GM15510 (cell line): ENCODE measurements around the gene OR6B1.

Source experiments
- POLR2A ChIP-seq: IDR thresholded peaks from 3 replicates; pipeline ENCODE4 v1.6.1; 2011; ENCODE audit warnings: borderline replicate concordance; ENCODE audit not compliant: insufficient read length; ENCODE audit errors: extremely low read depth

OR6B1 gene

DNA sequence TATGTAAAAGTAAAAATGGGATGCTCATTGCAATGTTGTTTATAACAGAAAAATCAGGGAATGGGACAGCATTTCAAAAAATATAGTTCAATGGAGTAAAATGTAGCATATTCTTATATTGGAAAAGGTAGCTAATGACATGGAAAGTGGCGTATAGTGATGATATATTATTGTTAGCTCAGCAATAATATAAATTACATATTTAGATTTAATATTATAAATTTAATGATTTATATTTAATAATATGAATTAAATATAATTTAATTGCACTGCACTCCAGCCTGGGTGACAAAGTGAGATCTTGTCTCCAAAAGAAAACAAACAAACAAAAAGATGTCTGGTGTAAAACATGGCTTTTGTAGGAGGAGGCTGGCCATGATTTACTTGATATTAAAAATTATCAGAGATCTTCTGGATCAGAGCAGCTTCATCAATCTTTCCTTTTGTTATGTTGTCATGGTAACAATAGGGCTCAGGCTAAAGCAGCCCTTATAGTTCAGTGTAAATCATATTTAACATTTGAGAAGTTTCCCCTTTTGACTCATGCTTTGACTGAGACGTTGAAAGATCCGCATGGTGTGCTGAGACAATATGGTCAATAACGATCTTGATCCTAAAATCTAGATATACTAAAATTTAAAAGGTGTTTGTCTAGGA, 23.2 kb downstream of the OR6B1 start:
- no peak for TF ChIP-seq POLR2A

DNA sequence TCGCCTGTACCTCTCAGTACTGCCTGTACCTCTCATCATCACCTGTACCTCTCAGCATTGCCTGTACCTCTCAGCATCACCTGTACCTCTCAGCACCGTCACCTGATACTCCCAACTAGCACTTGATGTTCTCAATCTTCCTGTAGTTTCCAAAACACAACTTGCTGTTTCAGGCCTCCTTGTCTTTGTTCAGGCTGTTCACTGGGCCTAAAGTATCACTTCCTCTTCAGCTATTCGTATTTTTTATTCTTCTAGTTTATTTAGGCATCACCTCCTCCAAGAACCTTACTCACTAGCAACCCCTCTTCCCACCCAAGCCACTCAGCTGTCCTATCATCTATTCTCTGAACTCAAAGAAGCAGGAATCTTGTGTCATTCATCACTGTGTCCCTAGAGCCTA, 24.1 kb downstream of the OR6B1 start:
- no peak for TF ChIP-seq POLR2A

DNA sequence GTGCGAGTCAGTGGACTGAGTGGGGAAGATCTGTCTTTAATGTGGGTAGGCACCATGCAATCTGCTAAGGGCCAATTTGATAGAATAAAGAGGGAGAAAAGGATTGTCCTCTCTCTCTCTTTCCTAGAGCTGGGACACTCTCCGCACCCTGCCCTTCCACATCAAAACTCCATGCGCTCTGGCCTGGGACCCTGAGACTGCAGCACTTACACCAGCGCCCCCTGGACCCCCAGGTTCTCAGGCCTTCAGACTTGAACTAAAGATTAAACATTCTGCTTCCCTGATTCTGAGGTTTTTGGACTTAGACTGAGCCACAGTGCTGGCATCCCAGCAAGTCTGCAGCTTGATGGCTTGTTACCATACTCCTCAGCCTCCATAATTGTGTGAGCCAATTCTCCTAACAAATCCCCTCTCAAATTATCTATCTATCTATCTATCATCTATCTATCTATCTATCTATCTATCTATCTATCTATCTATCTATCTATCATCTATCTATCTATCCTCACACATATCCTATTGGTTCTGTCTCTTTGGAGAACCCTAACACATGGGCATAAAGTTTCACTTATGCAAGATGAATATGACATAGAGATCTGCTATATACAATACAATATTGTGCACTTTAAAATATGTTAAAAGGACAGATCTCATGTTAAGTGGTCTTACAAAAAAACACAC, 26.2 kb downstream of the OR6B1 start:
- TF ChIP-seq POLR2A, result no peak

DNA sequence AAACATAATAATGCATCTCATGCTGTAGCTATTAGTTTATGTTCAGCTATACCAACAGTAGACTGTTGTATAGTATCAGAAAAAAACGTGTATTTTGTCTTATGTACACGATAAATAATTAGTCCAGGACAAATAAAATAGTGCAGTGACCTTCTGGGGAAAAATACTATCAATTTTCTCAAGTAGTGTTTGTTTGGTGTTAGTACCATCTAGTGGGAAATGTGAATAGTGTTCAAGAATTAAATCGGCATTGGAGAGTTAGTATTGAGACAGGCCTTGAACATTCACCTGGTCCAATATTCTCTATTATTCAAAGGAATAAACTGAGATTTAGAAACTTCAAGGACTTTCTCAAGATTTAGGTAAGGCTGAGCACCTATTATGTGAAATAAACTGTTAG, 26.9 kb downstream of the OR6B1 start:
- TF ChIP-seq POLR2A, result no peak

DNA sequence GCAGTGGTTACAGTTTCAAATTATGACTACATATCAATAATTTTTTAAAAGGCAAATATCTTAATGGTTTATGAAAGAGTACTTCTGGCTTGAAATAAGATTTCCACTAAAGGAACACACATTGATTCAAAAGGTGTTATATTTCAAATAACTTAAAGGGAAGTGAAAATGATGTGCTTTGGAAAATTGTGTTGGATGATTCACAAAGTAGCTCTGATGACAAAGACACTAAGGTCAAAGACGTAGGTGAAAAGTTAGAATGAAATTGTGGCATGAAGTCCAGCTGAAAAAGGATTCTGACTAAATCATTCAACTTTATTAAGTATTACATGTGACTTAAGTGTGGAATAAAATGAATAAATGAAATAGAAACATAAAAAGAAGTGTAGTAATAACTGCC, 27.9 kb downstream of the OR6B1 start:
- TF ChIP-seq POLR2A, result no peak

DNA sequence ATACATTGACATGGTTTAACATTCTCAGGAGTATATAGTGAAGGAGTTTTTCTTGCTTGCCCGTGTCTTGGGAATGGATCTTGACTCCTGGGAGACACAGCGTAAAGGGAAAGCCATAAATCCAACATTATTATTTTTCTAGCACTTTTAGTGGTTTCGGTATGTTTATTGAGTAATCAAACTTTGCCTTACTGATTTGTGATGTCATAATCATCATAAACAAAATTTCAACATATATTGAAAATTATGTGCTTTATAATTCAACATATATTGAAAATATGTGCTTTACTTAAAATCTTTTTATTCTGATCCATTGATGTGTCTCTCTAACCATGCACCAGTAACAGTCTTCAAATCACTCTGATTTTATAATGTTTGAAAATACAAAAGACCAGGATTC, 28.4 kb downstream of the OR6B1 start:
- no peak for TF ChIP-seq POLR2A

DNA sequence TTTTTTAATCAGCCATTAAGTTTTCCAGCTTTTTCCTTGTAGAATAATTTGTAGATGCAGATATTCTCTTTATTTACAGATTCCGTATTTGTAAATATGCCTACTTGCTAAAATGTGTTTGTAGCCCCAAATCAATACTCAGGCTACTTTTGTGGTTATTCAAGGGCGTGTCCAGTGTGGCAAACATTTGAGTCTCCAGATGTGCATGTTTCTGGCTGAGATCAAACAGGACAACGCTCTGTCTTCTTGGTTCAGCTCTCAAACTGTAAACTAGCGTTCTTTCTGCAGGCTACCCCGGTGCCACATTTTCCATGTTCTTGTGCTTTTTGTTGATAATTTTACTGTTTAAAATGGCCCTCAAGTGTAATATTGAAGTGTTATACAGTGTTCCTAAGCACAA, 32.4 kb downstream of the OR6B1 start:
- TF ChIP-seq POLR2A, result no peak

DNA sequence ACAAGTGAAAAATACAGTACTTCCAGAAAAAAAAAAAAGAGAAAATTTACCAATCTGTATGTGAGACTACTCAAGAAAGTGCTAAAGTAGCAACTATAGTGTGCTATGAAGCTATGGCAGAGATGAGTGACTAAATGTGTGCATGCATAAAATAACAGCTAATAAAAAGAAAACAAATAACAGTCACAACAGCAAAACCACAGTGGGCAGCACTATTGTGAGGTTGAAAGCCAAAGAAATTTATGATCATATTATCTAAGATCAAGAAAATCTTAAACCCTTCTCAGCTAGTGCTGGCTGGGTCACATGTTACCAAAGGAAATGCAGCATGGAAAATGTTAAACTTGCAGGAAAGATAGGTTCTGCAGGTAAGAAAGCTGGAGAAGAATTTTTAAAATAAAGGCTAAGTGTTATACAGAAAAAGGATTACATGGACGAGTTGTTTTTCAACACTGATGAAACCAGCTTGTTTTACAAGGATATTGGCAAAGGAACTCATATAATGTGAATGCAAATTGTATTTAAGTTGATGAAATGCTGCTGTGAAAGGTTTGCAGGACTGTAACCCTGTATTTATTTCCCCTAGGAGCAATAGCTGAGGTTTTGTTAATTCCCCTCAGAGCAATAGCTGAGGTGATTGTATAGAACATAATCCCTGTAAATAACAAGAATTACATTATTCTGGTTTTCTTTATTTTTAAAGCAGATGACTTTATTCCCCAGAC, 33.0 kb downstream of the OR6B1 start:
- no peak for TF ChIP-seq POLR2A

DNA sequence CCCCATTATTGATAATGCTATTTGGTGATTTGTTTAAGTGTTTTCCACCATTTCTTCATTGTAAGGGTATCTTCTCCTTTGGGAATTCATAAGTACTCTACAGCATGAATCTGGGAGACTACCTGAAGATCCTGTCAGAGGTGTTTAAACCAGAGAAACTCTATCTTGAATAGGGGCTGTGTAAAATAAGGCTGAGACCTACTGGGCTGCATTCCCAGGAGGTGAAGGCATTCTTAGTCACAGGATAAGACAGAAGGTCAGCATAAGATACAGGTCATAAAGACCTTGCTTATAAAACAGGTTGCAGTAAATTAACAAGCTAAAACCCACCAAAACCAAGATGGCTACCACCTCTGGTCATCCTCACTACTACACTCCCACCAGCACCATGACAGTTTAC, 35.3 kb downstream of the OR6B1 start:
- TF ChIP-seq POLR2A, result no peak

DNA sequence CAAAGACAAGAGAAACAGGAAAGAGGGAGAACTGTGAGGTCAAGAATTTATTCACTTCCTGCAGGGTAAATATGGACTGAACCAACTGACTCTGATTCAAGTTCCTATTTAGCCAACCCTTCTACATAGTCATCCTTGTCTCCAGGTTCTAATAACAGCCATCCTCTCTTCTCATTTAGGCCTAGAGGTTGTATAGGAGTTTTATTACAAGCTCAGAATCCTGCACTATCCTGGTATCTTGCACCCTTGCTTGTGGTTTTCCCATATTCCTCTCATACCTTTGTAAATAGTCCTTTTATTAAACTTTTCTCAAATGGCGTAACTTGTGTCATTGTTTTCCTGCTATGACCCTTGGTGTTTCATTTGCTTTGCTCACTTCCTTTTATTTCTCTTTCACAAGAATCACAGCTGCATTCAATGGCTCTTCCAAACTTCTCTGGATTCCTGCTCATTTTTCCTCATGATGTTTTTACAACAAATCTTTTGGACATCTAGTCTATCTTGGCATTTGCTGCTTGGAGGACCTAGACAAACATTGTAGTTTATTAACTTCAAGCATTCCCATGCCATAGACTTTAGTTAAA, 36.3 kb downstream of the OR6B1 start:
- no peak for TF ChIP-seq POLR2A

DNA sequence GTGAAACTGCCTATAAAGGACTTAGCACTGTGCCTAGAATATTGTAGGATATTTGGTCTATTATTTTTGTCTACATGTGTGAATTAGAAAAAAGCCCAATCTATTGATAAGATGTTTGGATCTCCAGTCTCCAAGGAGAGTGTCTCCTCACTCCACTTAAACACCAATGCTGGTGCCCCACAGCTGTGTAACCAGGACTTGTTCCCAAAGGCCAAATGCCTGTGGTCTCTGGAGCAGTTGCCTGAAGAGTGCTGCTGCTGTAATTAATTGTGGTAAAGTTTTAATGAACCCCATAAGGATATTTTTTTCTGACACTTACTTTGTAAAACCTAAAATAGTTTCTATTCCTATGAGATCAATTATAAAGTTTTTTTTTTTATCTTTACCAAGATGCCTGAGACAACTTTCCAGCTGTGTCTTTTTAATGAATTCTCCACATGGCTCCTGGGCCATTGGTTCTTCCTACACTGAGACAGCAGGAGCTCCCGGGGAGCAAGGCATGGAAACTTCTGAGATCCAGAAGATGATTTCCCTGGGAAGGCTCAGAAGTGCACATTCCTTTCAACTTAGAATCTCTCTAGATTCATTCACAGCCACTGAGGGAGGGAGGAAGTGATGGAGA, 37.4 kb downstream of the OR6B1 start:
- no peak for TF ChIP-seq POLR2A

DNA sequence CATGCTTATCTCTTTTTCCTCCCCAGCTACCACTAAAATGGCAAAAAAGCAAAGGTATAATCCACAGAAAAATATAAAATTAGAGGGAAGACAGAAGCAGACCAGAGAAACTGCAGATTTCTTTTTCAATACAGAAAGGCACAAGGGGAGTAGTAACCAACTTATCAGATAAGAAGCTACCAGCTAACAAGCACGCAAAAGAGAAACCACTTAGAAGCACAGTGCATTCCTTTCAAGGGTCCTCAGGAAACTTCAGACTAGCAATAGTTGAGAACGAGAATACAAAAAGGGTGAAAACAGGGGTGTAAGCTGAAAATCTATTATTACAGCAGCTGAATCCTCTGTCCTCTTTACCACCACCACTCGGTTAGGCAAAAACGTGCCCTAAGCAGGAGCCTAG, 38.8 kb downstream of the OR6B1 start:
- no peak for TF ChIP-seq POLR2A

DNA sequence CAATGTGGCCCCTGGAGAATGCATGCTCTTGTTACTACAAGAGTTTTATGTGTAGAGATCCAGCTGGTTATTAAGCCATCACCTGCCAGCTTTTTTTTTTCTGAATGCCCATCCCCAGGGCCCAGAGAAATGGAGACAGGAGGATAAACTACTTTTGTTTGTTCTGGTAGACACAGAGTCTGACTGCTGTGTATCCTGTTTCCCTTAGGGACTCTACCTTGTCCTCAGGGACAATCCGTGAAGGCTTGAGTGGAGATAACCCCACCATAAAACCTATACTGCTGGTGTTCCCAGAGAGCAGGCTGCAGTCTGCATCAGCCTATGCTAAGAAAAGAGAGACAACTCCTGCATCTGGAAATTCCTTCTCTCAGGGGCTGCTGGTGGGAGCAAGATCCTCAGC, 48.5 kb downstream of the OR6B1 start, which contains the start of gene OR2A5:
Gene OR2A5, plus strand, starts transcription at position 301 of the 400 bp plus-strand sequence. CDS start 1,454 bp downstream, outside the sequence.
- TF ChIP-seq POLR2A, result no peak

DNA sequence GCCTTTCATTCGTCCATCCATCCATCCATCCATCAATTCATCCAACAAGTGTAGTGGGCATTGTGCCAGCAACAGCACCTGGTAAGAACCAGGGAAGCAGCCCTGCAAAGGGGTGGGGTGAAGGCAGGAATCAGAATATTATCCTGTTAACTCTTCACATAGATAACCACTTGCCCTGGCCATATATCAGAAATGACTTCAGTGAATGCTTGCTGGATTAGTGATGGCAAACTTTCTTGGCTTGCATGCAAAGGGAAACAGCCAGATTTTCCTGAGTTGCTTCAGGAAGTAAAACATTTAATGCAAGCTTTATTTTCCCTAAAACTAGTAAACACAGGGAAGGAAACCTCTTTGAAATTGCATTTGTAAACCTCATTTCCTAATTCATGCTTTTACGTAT, 49.4 kb downstream of the OR6B1 start:
- no peak for TF ChIP-seq POLR2A

DNA sequence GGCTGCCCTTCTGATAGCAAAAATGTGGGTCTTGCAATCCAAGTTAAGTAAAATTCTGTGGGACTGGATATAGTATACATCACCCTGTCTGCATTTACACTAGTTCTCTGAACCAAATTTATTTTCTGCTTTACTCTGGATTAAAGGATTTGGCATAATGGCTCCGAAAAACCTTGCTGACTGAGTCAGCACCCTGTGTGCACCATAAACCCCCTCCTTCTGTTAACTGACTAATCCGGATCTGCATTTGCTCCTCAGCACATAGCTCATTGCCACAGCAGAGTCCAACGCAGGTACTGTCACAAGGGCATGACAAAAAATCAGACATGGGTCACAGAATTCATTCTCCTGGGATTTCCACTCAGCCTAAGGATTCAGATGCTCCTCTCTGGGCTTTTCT, 50.0 kb downstream of the OR6B1 start:
- no peak for TF ChIP-seq POLR2A
